ENCODE measurements around the gene MCRIP2.

Gene MCRIP2

GRCh38 chr16:633336-634050 is 8.1 kb upstream of the MCRIP2 start:
- DNase-seq, result no peak

GRCh38 chr16:634051-634670 is 7.5 kb upstream of the MCRIP2 start:
- DNase-seq, result no peak

GRCh38 chr16:634996-635395 is 6.6 kb upstream of the MCRIP2 start:
- no peak for DNase-seq

GRCh38 chr16:635573-636205 is 5.9 kb upstream of the MCRIP2 start:
- DNase-seq, result no peak

- peak; percentile 87 for DNase-seq
These were observed 5.2 kb upstream of the MCRIP2 start, which contains the start of gene METTL26 for GRCh38 chr16:636206-637080. METTL26 (minus strand) TSS chr16:636305; CDS start chr16:636290, 15 bp downstream.

- DNase-seq, result no peak
These were observed 4.3 kb upstream of the MCRIP2 start for GRCh38 chr16:637081-638018.

GRCh38 chr16:638034-638543 is 3.5 kb upstream of the MCRIP2 start:
- DNase-seq, result no peak

GRCh38 chr16:638836-639235 is 2.8 kb upstream of the MCRIP2 start:
- DNase-seq, result no peak

- DNase-seq, result no peak
These were observed 1.0 kb upstream of the MCRIP2 start for GRCh38 chr16:640614-641013.

GRCh38 chr16:642189-643049 is 791 bp downstream of the MCRIP2 start:
- no peak for DNase-seq

GRCh38 chr16:643050-643368 is 1.4 kb downstream of the MCRIP2 start:
- no peak for DNase-seq

GRCh38 chr16:644556-644955 is 2.9 kb downstream of the MCRIP2 start:
- no peak for DNase-seq

GRCh38 chr16:645852-646678 is 4.4 kb downstream of the MCRIP2 start:
- DNase-seq, result no peak

GRCh38 chr16:646679-647172 is 5.1 kb downstream of the MCRIP2 start:
- DNase-seq, result no peak

GRCh38 chr16:647173-647902 is 5.7 kb downstream of the MCRIP2 start:
- DNase-seq, result no peak

GRCh38 chr16:648071-648780 is 6.6 kb downstream of the MCRIP2 start:
- peak; percentile 10 for DNase-seq

GRCh38 chr16:648781-649589 is 7.4 kb downstream of the MCRIP2 start, which contains the start of gene WDR90:
WDR90 (plus strand) TSS chr16:649365; CDS start chr16:649417, 52 bp downstream.
- DNase-seq, result peak; percentile 70
